OCI-LY1 (cell line): ENCODE measurements around the gene METTL2B.
"Not testable (repeated sequence)": the region's sequence is repeated elsewhere in the genome, so short reads cannot be mapped to it uniquely, and the experiment has no call there.

ENCODE experiments used
- H2AFZ ChIP-seq: fragments of 200-600 bp; sonication (generic), shearing (Covaris generic); 2 replicates; pipeline ENCODE4 v1.6.0; 2014; ENCODE audit warnings: antibody characterized with exemption, mild to moderate bottlenecking, low read length
- H3F3A ChIP-seq: fragments of 200-600 bp; sonication (generic), shearing (Covaris generic); 2 replicates; pipeline ENCODE4 v1.6.0; 2014; ENCODE audit warnings: mild to moderate bottlenecking, antibody characterized with exemption, low read length, moderate library complexity; ENCODE audit not compliant: insufficient read depth
- H3K27ac ChIP-seq: fragments of 200-600 bp; sonication (generic); 2 replicates; pipeline ENCODE4 v1.5.1; 2014; ENCODE audit warnings: low read length, mixed run types, mild to moderate bottlenecking, low read depth; ENCODE audit not compliant: poor library complexity, severe bottlenecking
- H3K27me3 ChIP-seq: fragments of 200-600 bp; sonication (generic); 2 replicates; pipeline ENCODE4 v1.6.0; 2014; ENCODE audit warnings: antibody characterized with exemption, mild to moderate bottlenecking, low read length, moderate library complexity; ENCODE audit not compliant: insufficient read depth
- H3K36me3 ChIP-seq: fragments of 200-600 bp; sonication (generic); 2 replicates; pipeline ENCODE4 v1.6.1; 2014; ENCODE audit warnings: mild to moderate bottlenecking, antibody characterized with exemption, low read length, moderate library complexity, mixed read lengths; ENCODE audit not compliant: insufficient read depth
- H3K4me1 ChIP-seq: fragments of 200-600 bp; sonication (generic); 2 replicates; pipeline ENCODE4 v1.5.1; 2014; ENCODE audit warnings: mild to moderate bottlenecking, low read length, moderate library complexity; ENCODE audit not compliant: insufficient read depth, severe bottlenecking
- H3K4me2 ChIP-seq: fragments of 200-600 bp; sonication (generic), shearing (Covaris generic); 2 replicates; pipeline ENCODE4 v1.6.1; 2014; ENCODE audit warnings: low read length
- H3K4me3 ChIP-seq: fragments of 200-600 bp; sonication (generic); 2 replicates; pipeline ENCODE4 v1.5.1; 2014; ENCODE audit warnings: low read length, low read depth, mild to moderate bottlenecking, mixed read lengths; ENCODE audit not compliant: poor library complexity, severe bottlenecking
- H3K79me2 ChIP-seq: fragments of 200-600 bp; shearing (Covaris generic); 2 replicates; pipeline ENCODE4 v1.6.1; 2016; ENCODE audit warnings: mixed run types, low read length, mixed read lengths; ENCODE audit not compliant: insufficient read depth
- H3K9ac ChIP-seq: fragments of 200-600 bp; sonication (generic), shearing (Covaris generic); 2 replicates; pipeline ENCODE4 v1.6.1; 2014; ENCODE audit warnings: mild to moderate bottlenecking, low read length, mixed read lengths
- H3K9me2 ChIP-seq: fragments of 200-600 bp; sonication (generic), shearing (Covaris generic); 2 replicates; pipeline ENCODE4 v1.6.1; 2014; ENCODE audit warnings: low read depth, mild to moderate bottlenecking, low read length, mixed read lengths
- H3K9me3 ChIP-seq: fragments of 200-600 bp; shearing (Covaris generic); 2 replicates; pipeline ENCODE4 v1.6.1; 2014; ENCODE audit warnings: low read length, mixed read lengths
- H4K20me1 ChIP-seq: fragments of 200-600 bp; sonication (generic), shearing (Covaris generic); 2 replicates; pipeline ENCODE4 v1.6.0; 2016; ENCODE audit warnings: mild to moderate bottlenecking, low read length; ENCODE audit not compliant: insufficient read depth
- CTCF ChIP-seq: fragments of 200-600 bp; sonication (generic), shearing (Covaris generic); IDR thresholded peaks from 2 replicates; pipeline ENCODE4 v1.5.1; 2017; ENCODE audit warnings: mild to moderate bottlenecking, antibody characterized with exemption, low read length, moderate library complexity, mixed read lengths
- EZH2 ChIP-seq: fragments of 200-600 bp; sonication (generic), shearing (Covaris generic); IDR thresholded peaks from 2 replicates; pipeline ENCODE4 v1.8.0; 2017; ENCODE audit warnings: borderline replicate concordance, mixed run types, mild to moderate bottlenecking, antibody characterized with exemption, low read length, moderate library complexity, mixed read lengths

METTL2B gene

GRCh38 chr7:128479082-128479481 lies 2.5 kb downstream of the METTL2B start:
- not testable (repeated sequence) for H2AFZ ChIP-seq, H3K9me2 ChIP-seq, H3K27me3 ChIP-seq, H4K20me1 ChIP-seq, H3F3A ChIP-seq, H3K27ac ChIP-seq, H3K4me2 ChIP-seq, H3K9ac ChIP-seq, H3K9me3 ChIP-seq, H3K4me3 ChIP-seq
- Histone ChIP-seq H3K36me3 (peaks cover 51% of the 10 kb centered on the region), H3K79me2 (peaks cover 18% of the 10 kb centered on the region), H3K4me1 (peaks cover 26% of the 10 kb centered on the region)

GRCh38 chr7:128488134-128488533 lies 11.6 kb downstream of the METTL2B start:
- not testable (repeated sequence) for H3K4me1 ChIP-seq, H2AFZ ChIP-seq, H3K4me2 ChIP-seq, H3F3A ChIP-seq, H3K9me3 ChIP-seq, H3K9me2 ChIP-seq, H3K27ac ChIP-seq, H4K20me1 ChIP-seq, H3K79me2 ChIP-seq, H3K4me3 ChIP-seq, H3K27me3 ChIP-seq, H3K9ac ChIP-seq
- H3K36me3 ChIP-seq, result peaks cover 59% of the 10 kb centered on the region

GRCh38 chr7:128497405-128497804 lies 20.9 kb downstream of the METTL2B start:
- Histone ChIP-seq H2AFZ (no peak overlapping the region), H3K27ac (no peak overlapping the region), H3K4me3 (no peak overlapping the region), H3K4me2 (no peak overlapping the region), H3K9ac (no peak overlapping the region), H3K9me3 (no peaks in the 10 kb centered on the region), H4K20me1 (no peaks in the 10 kb centered on the region), H3K9me2 (no peaks in the 10 kb centered on the region), H3K79me2 (no peaks in the 10 kb centered on the region), H3K4me1 (peaks cover 10% of the 10 kb centered on the region), H3F3A (no peaks in the 10 kb centered on the region), H3K36me3 (peaks cover 86% of the 10 kb centered on the region), H3K27me3 (no peaks in the 10 kb centered on the region)
- no peak for TF ChIP-seq EZH2
- TF ChIP-seq CTCF, result no peak

GRCh38 chr7:128505416-128505815 lies 28.9 kb downstream of the METTL2B start:
- Histone ChIP-seq H3K4me1 (peaks cover 59% of the 10 kb centered on the region), H3K27ac (peak overlapping the region; percentile 96), H3K36me3 (peaks cover 20% of the 10 kb centered on the region)
- H3K79me2 ChIP-seq, H3K4me2 ChIP-seq, H3K9ac ChIP-seq, H2AFZ ChIP-seq, H3K9me3 ChIP-seq, H3K27me3 ChIP-seq, H3K4me3 ChIP-seq, H3K9me2 ChIP-seq, H4K20me1 ChIP-seq, H3F3A ChIP-seq: not testable (repeated sequence)

- not testable (repeated sequence) for H3K27me3 ChIP-seq, H3K36me3 ChIP-seq, H3F3A ChIP-seq, H2AFZ ChIP-seq, H4K20me1 ChIP-seq, H3K79me2 ChIP-seq, H3K9me3 ChIP-seq, H3K9me2 ChIP-seq
- Histone ChIP-seq H3K4me2 (peak overlapping the region; percentile 56), H3K4me3 (peak overlapping the region; percentile 24), H3K4me1 (peaks cover 57% of the 10 kb centered on the region), H3K27ac (peak overlapping the region; percentile 96), H3K9ac (peak overlapping the region; percentile 48; the same call in 1 of the 2 replicates)
Measured at GRCh38 chr7:128506819-128507218, 30.3 kb downstream of the METTL2B start.

GRCh38 chr7:128507321-128507993 lies 30.9 kb downstream of the METTL2B start:
- peak overlapping the region; percentile 24 for H3K4me3 ChIP-seq
- peak overlapping the region; percentile 96 for H3K27ac ChIP-seq
- H3K36me3 ChIP-seq, H3K9me2 ChIP-seq, H4K20me1 ChIP-seq, H3K27me3 ChIP-seq, H3K9me3 ChIP-seq, H3F3A ChIP-seq, H3K79me2 ChIP-seq, H2AFZ ChIP-seq: not testable (repeated sequence)
- peaks cover 63% of the 10 kb centered on the region for H3K4me1 ChIP-seq
- peak overlapping the region; percentile 56 for H3K4me2 ChIP-seq
- peak overlapping the region; percentile 48; the same call in 1 of the 2 replicates for H3K9ac ChIP-seq

GRCh38 chr7:128511692-128512091 lies 35.1 kb downstream of the METTL2B start:
- not testable (repeated sequence) for H3F3A ChIP-seq, H3K9me3 ChIP-seq, H3K9me2 ChIP-seq, H3K9ac ChIP-seq, H3K27me3 ChIP-seq, H4K20me1 ChIP-seq, H2AFZ ChIP-seq, H3K36me3 ChIP-seq, H3K79me2 ChIP-seq
- H3K4me2 ChIP-seq, result peak overlapping the region; percentile 39; the same call in 1 of the 2 replicates
- H3K27ac ChIP-seq, result peak overlapping the region; percentile 70
- H3K4me3 ChIP-seq, result peak overlapping the region; percentile 1
- peaks cover 55% of the 10 kb centered on the region for H3K4me1 ChIP-seq
